GM12801 (cell line): ENCODE results near the gene ADAMTS9.

ENCODE experiments used
- CTCF ChIP-seq: IDR thresholded peaks from one replicate; pipeline ENCODE4 v1.5.1; 2011; ENCODE audit warnings: control low read depth; ENCODE audit not compliant: insufficient read length; ENCODE audit errors: extremely low read depth

ADAMTS9 gene

GRCh38 chr3:64566859-64567258 lies 120.9 kb downstream of the ADAMTS9 start:
- TF ChIP-seq CTCF = no peak

- TF ChIP-seq CTCF = no peak
These were observed 124.0 kb downstream of the ADAMTS9 start for GRCh38 chr3:64563751-64564150.

- TF ChIP-seq CTCF = no peak
These were observed 125.9 kb downstream of the ADAMTS9 start for GRCh38 chr3:64561868-64562267.

- no peak for TF ChIP-seq CTCF
These were observed 126.4 kb downstream of the ADAMTS9 start for GRCh38 chr3:64561325-64561843.

GRCh38 chr3:64560791-64561190 lies 127.0 kb downstream of the ADAMTS9 start:
- TF ChIP-seq CTCF = no peak

- TF ChIP-seq CTCF = no peak
These were observed 128.2 kb downstream of the ADAMTS9 start for GRCh38 chr3:64559588-64559987.

- TF ChIP-seq CTCF = no peak
These were observed 131.8 kb downstream of the ADAMTS9 start for GRCh38 chr3:64556046-64556445.

GRCh38 chr3:64555351-64555750 lies 132.4 kb downstream of the ADAMTS9 start:
- TF ChIP-seq CTCF = no peak
